AG04450 (cell line): ENCODE data around the gene SFTPA2. TPM values are rescaled to one million over a fixed set of nuclear protein-coding genes. Genes with fewer than 3 reads are reported as not detected.
"Not testable (repeated sequence)": the region's sequence is repeated elsewhere in the genome, so short reads cannot be mapped to it uniquely, and the experiment has no call there.

ENCODE experiments used
- CTCF ChIA-PET: fragments of 300-600, 350-600 bp; formaldehyde crosslinking; extraction: SDS; loops from one replicate; lab custom pipeline; 2022; ENCODE audit warnings: antibody characterized with exemption, inconsistent platforms; lab: Charles Lee
- POLR2A ChIA-PET: fragments of 350-600 bp; formaldehyde crosslinking; extraction: SDS; loops from one replicate; lab custom pipeline; 2021; ENCODE audit warnings: antibody characterized with exemption, inconsistent platforms; lab: Yijun Ruan, JAX
- DNase-seq: peaks from one replicate; pipeline ENCODE4 v3.0.0-alpha.2; 2011; ENCODE audit warnings: low read depth, low spot score
- H3K27ac ChIP-seq: one replicate; pipeline ENCODE4 v1.5.1; 2012; ENCODE audit warnings: low read depth, low read length, control low read depth
- H3K27me3 ChIP-seq: one replicate; pipeline ENCODE4 v1.6.0; 2012; ENCODE audit warnings: low read length; ENCODE audit not compliant: control insufficient read depth, insufficient read depth
- H3K4me3 ChIP-seq: 2 replicates; pipeline ENCODE4 v1.5.1; 2011; ENCODE audit warnings: mild to moderate bottlenecking, low read depth, low read length, control low read depth
- H3K9me3 ChIP-seq: 2 replicates; pipeline ENCODE4 v1.5.1; 2012; ENCODE audit warnings: low read length; ENCODE audit not compliant: control insufficient read depth, insufficient read depth
- CTCF ChIP-seq: IDR thresholded peaks from 2 replicates; pipeline ENCODE4 v1.5.1; 2011; ENCODE audit warnings: low read depth, low read length, control low read depth, inconsistent platforms
- polyA plus RNA-seq: library from polyadenylated mRNA; depleted of rRNA; stranded (reverse); fragments of >200 nt; gene quantifications from 2 replicates; pipeline ENCODE4 v1.2.3, GENCODE V29; 2011

The SFTPA2 gene
- polyA plus RNA-seq, 1 experiment, result not detected

- Histone ChIP-seq H3K9me3 (no peaks in the 10 kb centered on the region), H3K4me3 (no peak overlapping the region), H3K27ac (no peak overlapping the region), H3K27me3 (peaks cover 22% of the 10 kb centered on the region)
- CTCF ChIA-PET, result no interaction called here
- TF ChIP-seq CTCF, result no peak
- POLR2A ChIA-PET, result no interaction called here
- no peak for DNase-seq
Measured at GRCh38 chr10:79602953-79603352, 42.7 kb upstream of the SFTPA2 start.

GRCh38 chr10:79601939-79602338, 41.7 kb upstream of the SFTPA2 start:
- DNase-seq, result no peak
- TF ChIP-seq CTCF, result no peak
- peaks cover 26% of the 10 kb centered on the region for H3K27me3 ChIP-seq
- H3K4me3 ChIP-seq, result no peak overlapping the region
- POLR2A ChIA-PET, result no interaction called here
- CTCF ChIA-PET, result no interaction called here
- no peaks in the 10 kb centered on the region for H3K9me3 ChIP-seq
- no peak overlapping the region for H3K27ac ChIP-seq

- DNase-seq, H3K27ac ChIP-seq, CTCF ChIA-PET, H3K4me3 ChIP-seq, POLR2A ChIA-PET, H3K9me3 ChIP-seq: not testable (repeated sequence)
- peaks cover 19% of the 10 kb centered on the region for H3K27me3 ChIP-seq
Measured at GRCh38 chr10:79599644-79600043, 39.4 kb upstream of the SFTPA2 start.

GRCh38 chr10:79595510-79595909, 35.3 kb upstream of the SFTPA2 start:
- TF ChIP-seq CTCF, result no peak
- peaks cover 11% of the 10 kb centered on the region for H3K27me3 ChIP-seq
- no peak for DNase-seq
- no peak overlapping the region for H3K4me3 ChIP-seq
- no peaks in the 10 kb centered on the region for H3K9me3 ChIP-seq
- ChIA-PET CTCF (no interaction called here), POLR2A (no interaction called here)
- no peak overlapping the region for H3K27ac ChIP-seq

DNA sequence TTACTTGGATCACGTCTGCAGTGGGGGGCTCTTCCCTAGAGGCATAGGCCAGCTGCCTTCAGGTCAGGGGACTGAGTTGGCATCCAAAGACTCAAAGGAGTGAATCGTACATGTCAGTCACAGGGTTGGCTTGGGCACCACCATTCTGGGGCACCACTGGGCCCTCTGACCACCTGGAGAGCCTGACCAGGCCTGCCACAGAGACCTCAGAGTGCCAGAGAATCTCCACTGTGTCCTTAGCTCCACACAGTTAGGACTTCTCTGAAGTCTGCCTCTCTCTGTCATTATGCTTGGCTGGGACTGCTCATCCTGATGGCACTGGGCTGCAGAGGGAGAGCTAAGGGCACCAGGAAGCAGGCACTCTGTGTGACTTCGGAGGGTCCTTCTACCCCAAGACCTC, 34.4 kb upstream of the SFTPA2 start:
- DNase-seq, H3K9me3 ChIP-seq, CTCF ChIA-PET, H3K4me3 ChIP-seq, POLR2A ChIA-PET, H3K27ac ChIP-seq: not testable (repeated sequence)
- H3K27me3 ChIP-seq, result peaks cover 11% of the 10 kb centered on the region

DNA sequence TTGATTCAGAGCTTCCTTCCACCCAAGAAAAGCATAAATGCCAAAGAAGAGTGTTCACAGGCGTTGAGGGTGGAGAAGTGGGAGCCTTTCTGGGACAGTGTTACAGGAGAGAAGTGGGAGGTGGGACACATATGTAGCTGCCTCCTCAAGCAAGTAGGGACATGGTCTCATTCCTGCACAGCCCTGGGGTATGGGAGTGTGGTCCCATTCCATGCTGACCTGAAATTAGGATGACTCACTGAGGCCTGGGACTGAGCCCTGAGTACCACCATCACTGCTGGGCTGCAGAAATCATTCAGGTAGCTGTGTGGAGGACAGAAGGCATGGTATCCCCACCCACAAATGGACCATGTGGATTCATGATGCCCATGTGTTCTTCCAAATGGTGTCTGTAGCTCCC, 33.2 kb upstream of the SFTPA2 start:
- TF ChIP-seq CTCF, result no peak
- no peaks in the 10 kb centered on the region for H3K9me3 ChIP-seq
- no peak overlapping the region for H3K4me3 ChIP-seq
- POLR2A ChIA-PET, result no interaction called here
- peaks cover 15% of the 10 kb centered on the region for H3K27me3 ChIP-seq
- no peak for DNase-seq
- CTCF ChIA-PET, result no interaction called here
- no peak overlapping the region for H3K27ac ChIP-seq
